Activated CD8-positive, alpha-beta T cell treated with anti-CD3 and anti-CD28 coated beads for 36 hours (primary cell): ENCODE results near the gene IL15. TPM values are rescaled to one million over a fixed set of nuclear protein-coding genes. Genes with fewer than 3 reads are reported as not detected.

Experiments
- ATAC-seq: fragments of 200-7000 bp; cut with Tn5 transposase; one replicate; pipeline ENCODE4 v1.10.0; 2021; ENCODE audit warnings: mild to moderate bottlenecking, moderate library complexity
- CTCF ChIA-PET: fragments of 350-600 bp; sonication (Branson Sonifier 250); formaldehyde crosslinking; loops from one replicate; lab custom pipeline; 2021; ENCODE audit warnings: antibody characterized with exemption; lab: Charles Lee
- POLR2A ChIA-PET: fragments of 350-600 bp; sonication (Branson Sonifier 250); formaldehyde crosslinking; loops from one replicate; lab custom pipeline; 2021; ENCODE audit warnings: antibody characterized with exemption; lab: Charles Lee
- DNase-seq: peaks from one replicate; pipeline ENCODE4 v3.0.0-alpha.2; 2020
- H3K27ac Mint-ChIP-seq: one replicate; pipeline ENCODE4 v1.8.0; 2021; ENCODE audit warnings: mild to moderate bottlenecking, mixed read lengths
- H3K27me3 Mint-ChIP-seq: one replicate; pipeline ENCODE4 v1.8.0; 2021; ENCODE audit warnings: mixed read lengths
- H3K36me3 Mint-ChIP-seq: one replicate; pipeline ENCODE4 v1.8.0; 2021; ENCODE audit warnings: low read depth, mixed read lengths
- H3K4me1 Mint-ChIP-seq: one replicate; pipeline ENCODE4 v1.8.0; 2021; ENCODE audit warnings: low read depth, mixed read lengths
- H3K4me3 Mint-ChIP-seq: one replicate; pipeline ENCODE4 v1.8.0; 2021; ENCODE audit warnings: mild to moderate bottlenecking, moderate library complexity, mixed read lengths
- H3K9me3 Mint-ChIP-seq: one replicate; pipeline ENCODE4 v1.8.0; 2021; ENCODE audit warnings: mixed read lengths
- intact Hi-C: fragments of 100-400 bp; cut with micrococcal nuclease; formaldehyde crosslinking; loops from one replicate; pipeline ENCODE4 v1.10.0; 2022
- total RNA-seq, 2 experiments: library from RNA; stranded (reverse); gene quantifications; one replicate each; pipeline ENCODE4 v1.2.3, GENCODE V29; 2021
- TF ChIP-seq, protein P1 (sequence below): fragments of 200-600 bp; IDR thresholded peaks from one replicate; pipeline ENCODE4 v1.8.0; 2022; ENCODE audit warnings: antibody characterized with exemption, mild to moderate bottlenecking

The IL15 gene
- total RNA-seq, 2 experiments from 2014 or later, result 0.65 to 2.3 TPM

DNA sequence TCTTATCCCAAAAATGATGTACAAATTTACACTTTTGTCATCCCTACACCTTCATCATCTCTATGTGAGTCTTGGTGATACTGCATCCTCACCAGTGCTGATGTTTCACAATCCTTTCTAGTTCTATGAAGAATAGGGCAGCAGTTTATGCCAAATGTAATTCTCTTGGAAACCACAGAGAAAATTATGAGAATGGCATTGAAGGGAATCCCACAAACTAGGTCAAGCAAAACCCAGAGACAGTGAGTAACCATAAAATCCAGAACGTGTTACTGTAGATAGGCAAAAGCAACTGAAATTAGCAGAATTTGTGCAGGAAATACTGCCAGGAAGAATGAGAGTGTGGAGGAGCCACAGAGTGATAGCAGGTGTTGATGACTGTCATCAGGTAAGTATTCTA is 24.5 kb downstream of the IL15 start:
- no peaks in the 10 kb centered on the region for H3K27me3 Mint-ChIP-seq
- no peaks in the 10 kb centered on the region for H3K36me3 Mint-ChIP-seq
- H3K4me1 Mint-ChIP-seq, result no peaks in the 10 kb centered on the region
- no peak for DNase-seq
- no peak overlapping the region for H3K4me3 Mint-ChIP-seq
- no peak overlapping the region for H3K27ac Mint-ChIP-seq
- ChIA-PET CTCF (no interaction called here), POLR2A (no interaction called here)
- H3K9me3 Mint-ChIP-seq, result no peaks in the 10 kb centered on the region
- intact Hi-C loops, result no loop called here
- no peak for ATAC-seq
- TF ChIP-seq, protein P1, sequence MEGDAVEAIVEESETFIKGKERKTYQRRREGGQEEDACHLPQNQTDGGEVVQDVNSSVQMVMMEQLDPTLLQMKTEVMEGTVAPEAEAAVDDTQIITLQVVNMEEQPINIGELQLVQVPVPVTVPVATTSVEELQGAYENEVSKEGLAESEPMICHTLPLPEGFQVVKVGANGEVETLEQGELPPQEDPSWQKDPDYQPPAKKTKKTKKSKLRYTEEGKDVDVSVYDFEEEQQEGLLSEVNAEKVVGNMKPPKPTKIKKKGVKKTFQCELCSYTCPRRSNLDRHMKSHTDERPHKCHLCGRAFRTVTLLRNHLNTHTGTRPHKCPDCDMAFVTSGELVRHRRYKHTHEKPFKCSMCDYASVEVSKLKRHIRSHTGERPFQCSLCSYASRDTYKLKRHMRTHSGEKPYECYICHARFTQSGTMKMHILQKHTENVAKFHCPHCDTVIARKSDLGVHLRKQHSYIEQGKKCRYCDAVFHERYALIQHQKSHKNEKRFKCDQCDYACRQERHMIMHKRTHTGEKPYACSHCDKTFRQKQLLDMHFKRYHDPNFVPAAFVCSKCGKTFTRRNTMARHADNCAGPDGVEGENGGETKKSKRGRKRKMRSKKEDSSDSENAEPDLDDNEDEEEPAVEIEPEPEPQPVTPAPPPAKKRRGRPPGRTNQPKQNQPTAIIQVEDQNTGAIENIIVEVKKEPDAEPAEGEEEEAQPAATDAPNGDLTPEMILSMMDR, result no peak

GRCh38 chr4:141668200-141668910 is 32.0 kb downstream of the IL15 start:
- no peak for DNase-seq
- H3K4me3 Mint-ChIP-seq, result no peak overlapping the region
- ChIA-PET CTCF (no interaction called here), POLR2A (no interaction called here)
- TF ChIP-seq, protein P1, result no peak
- H3K27ac Mint-ChIP-seq, result no peak overlapping the region
- no peaks in the 10 kb centered on the region for H3K9me3 Mint-ChIP-seq
- no peaks in the 10 kb centered on the region for H3K27me3 Mint-ChIP-seq
- ATAC-seq, result no peak
- intact Hi-C loops, result no loop called here
- no peaks in the 10 kb centered on the region for H3K36me3 Mint-ChIP-seq
- no peaks in the 10 kb centered on the region for H3K4me1 Mint-ChIP-seq

- H3K4me1 Mint-ChIP-seq, result no peaks in the 10 kb centered on the region
Observed at GRCh38 chr4:141669501-141669900, 33.1 kb downstream of the IL15 start.

GRCh38 chr4:141675384-141675783 is 39.0 kb downstream of the IL15 start:
- H3K9me3 Mint-ChIP-seq, result no peaks in the 10 kb centered on the region
- ATAC-seq (no peak), DNase-seq (no peak)
- no peak overlapping the region for H3K4me3 Mint-ChIP-seq
- POLR2A ChIA-PET, result no interaction called here
- no peak overlapping the region for H3K27ac Mint-ChIP-seq
- H3K27me3 Mint-ChIP-seq, result no peaks in the 10 kb centered on the region
- CTCF ChIA-PET, result no interaction called here
- H3K36me3 Mint-ChIP-seq, result no peaks in the 10 kb centered on the region
- intact Hi-C loops, result no loop called here
- TF ChIP-seq, protein P1, result no peak
- H3K4me1 Mint-ChIP-seq, result no peaks in the 10 kb centered on the region

More at GRCh38 chr4:141669501-141669900, 33.1 kb downstream of the IL15 start:
- H3K27ac Mint-ChIP-seq, result no peak overlapping the region
- ATAC-seq, result no peak
- no peaks in the 10 kb centered on the region for H3K36me3 Mint-ChIP-seq
- intact Hi-C loops, result no loop called here
- DNase-seq, result no peak
- no peaks in the 10 kb centered on the region for H3K9me3 Mint-ChIP-seq
- POLR2A ChIA-PET, result no interaction called here
- CTCF ChIA-PET, result no interaction called here
- H3K4me3 Mint-ChIP-seq, result no peak overlapping the region
- H3K27me3 Mint-ChIP-seq, result no peaks in the 10 kb centered on the region
- TF ChIP-seq, protein P1, result no peak

DNA sequence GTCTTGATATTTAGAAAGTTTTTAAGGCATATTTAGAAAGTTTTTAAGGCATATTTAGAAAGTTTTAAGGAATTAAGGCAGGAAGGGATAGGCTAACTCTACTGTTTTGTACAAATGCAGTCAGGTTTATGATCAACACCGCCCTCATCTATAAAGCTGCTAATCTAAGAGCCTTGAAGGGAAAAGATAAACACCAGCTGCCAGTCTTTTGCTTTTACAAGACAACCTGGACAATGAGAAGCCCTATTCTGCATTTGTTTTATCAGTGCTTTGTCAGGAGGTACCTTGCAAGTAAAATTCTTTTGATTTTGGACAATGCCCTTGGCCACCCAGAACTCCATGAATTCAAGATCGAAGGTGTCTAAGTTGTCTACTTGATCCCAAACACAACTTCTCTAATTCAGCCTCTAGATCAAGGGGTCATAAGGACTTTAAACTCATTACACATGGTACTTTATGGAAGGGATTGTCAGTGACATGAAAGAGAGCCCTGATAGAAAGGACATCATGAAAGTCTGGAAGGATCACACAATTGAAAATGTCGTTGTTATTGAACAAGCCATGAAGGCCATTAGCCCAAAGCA is 39.8 kb downstream of the IL15 start:
- H3K36me3 Mint-ChIP-seq, result no peaks in the 10 kb centered on the region
- no peaks in the 10 kb centered on the region for H3K4me1 Mint-ChIP-seq
- intact Hi-C loops, result no loop called here
- DNase-seq (no peak), ATAC-seq (no peak)
- ChIA-PET CTCF (no interaction called here), POLR2A (no interaction called here)
- no peaks in the 10 kb centered on the region for H3K9me3 Mint-ChIP-seq
- no peaks in the 10 kb centered on the region for H3K27me3 Mint-ChIP-seq
- TF ChIP-seq, protein P1, result no peak
- no peak overlapping the region for H3K27ac Mint-ChIP-seq
- no peak overlapping the region for H3K4me3 Mint-ChIP-seq
